ENCODE measurements around the gene MIP. TPM values are rescaled to one million over a fixed set of nuclear protein-coding genes. Genes with fewer than 3 reads are reported as not detected.
A peak's percentile ranks its signal among the peaks of the same experiment; 100 is the strongest.

The MIP gene
- total and polyA plus RNA-seq, 2 of the 13 experiments (the other 11 are each of a cell fraction or from before 2014, with no cell fraction given): not detected

DNA sequence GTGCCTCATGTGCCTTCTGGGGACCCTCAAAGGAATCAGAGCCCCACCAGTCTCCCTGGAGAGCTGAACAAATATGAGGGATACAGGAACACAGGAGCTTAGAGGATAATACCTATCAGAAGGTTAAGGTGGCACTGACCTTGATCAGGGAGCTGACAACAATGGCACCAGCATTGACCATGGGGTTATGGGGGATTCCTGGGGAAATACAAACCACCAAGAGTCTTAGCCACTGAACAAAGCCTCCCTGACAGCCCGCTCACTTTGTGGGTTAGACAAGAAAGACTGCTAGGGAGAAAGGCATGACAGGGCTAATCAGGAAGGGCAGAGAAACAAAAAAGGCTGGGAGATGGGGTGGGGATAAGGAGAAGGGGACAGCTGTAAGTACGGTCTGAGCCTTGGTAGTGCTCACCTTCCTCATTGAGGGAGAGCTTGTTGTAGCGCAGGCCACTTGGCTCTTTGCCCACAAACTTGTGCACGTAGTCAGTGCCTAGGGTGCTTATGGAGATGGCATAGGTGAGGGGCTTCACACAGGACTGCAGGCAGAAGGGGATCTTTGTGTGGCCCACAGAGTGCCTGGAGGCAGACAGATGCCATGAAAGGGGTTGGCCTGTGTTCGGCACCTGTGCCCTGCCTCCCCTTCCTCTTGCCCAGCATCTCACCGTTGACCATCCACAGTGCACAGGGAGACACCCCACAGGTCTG, 23.2 kb upstream of the MIP start:
- ATAC-seq (no peak), DNase-seq (ENCODE audit: low spot score) (no peak), FAIRE-seq (no peak)
- no TSS peak for BruUV-seq (replicated peaks)
- in situ Hi-C loops (cut with HindIII; ENCODE audit: extremely low pct_ligation_motif_present, low pct_unique_long_range_greater_than_20kb): no loop called here
- intact Hi-C loops (cut with micrococcal nuclease; ENCODE audit: unreplicated experiment): no loop called here
- H3K9me3 ChIP-seq (ENCODE audit: low read length): no peaks in the 10 kb centered on the region
- H2AFZ ChIP-seq (ENCODE audit: low read length): no peak overlapping the region
- no peak overlapping the region for H3K4me3 ChIP-seq (replicated peaks in 1 of 3; ENCODE audit: insufficient read depth in 1 of 3, low read depth in 2 of 3, low read length in 3 of 3)
- H3K27ac ChIP-seq (ENCODE audit: extremely low read length, insufficient read depth, low read length): peak overlapping the region; percentile 47
- H3K4me1 ChIP-seq (ENCODE audit: insufficient read depth, low read length): peaks cover 16% of the 10 kb centered on the region
- no peaks in the 10 kb centered on the region for H3K79me2 ChIP-seq (ENCODE audit: insufficient read depth, low read length)
- H4K20me1 ChIP-seq (ENCODE audit: insufficient read depth, low read length): no peaks in the 10 kb centered on the region
- 92% methylated on average over 5 of the region's 6 CpGs for WGBS (ENCODE audit: low lambda C conversion rate)
- no peaks in the 10 kb centered on the region for H3K27me3 ChIP-seq (ENCODE audit: control insufficient read depth in 1 of 2, insufficient read depth in 2 of 2, low read length in 2 of 2)
- ChIA-PET CTCF (ENCODE audit: low intra/inter-chr PET ratio, low total read pairs) (no interaction called here), POLR2A (interaction anchor here (1.3 kb wide), 1 partner anchor 10 kb away, joined by 6 read pairs; the partner anchor contains the start of gene GLS2)
- no peak overlapping the region for H3K4me2 ChIP-seq (ENCODE audit: low read depth, low read length)
- H3K36me3 ChIP-seq (replicated peaks in 1 of 2; ENCODE audit: control insufficient read depth in 1 of 2, insufficient read depth in 2 of 2, low read length in 2 of 2): peaks cover 2 to 5% of the 10 kb centered on the region in 2 experiments; a peak in 4 of 5 replicates
- H3K9ac ChIP-seq (ENCODE audit: insufficient read depth, low read depth, low read length): no peak overlapping the region
- no peak for TF ChIP-seq FOXC1 (CRISPR knock-in tag; IDR thresholded peaks at IDR 0.05; ENCODE audit: borderline replicate concordance)
- TF ChIP-seq POLR2A (IDR thresholded peaks at IDR 0.05; ENCODE audit: insufficient read depth in 1 of 2, low read depth in 2 of 2, low read length in 2 of 2): peak in 1 of 2 experiments; percentile 17; a peak in 1 of 4 replicates

GRCh38 chr12:56476972-56477432, 22.5 kb upstream of the MIP start:
- H2AFZ ChIP-seq (ENCODE audit: low read length): no peak overlapping the region
- H3K4me1 ChIP-seq (ENCODE audit: insufficient read depth, low read length): peaks cover 16% of the 10 kb centered on the region
- FAIRE-seq (peak; percentile 39), DNase-seq (ENCODE audit: low spot score) (peak; percentile 69), ATAC-seq (peak; percentile 94)
- H3K27me3 ChIP-seq (ENCODE audit: control insufficient read depth in 1 of 2, insufficient read depth in 2 of 2, low read length in 2 of 2): no peaks in the 10 kb centered on the region
- H3K9ac ChIP-seq (ENCODE audit: insufficient read depth, low read depth, low read length): no peak overlapping the region
- no TSS peak for BruUV-seq (replicated peaks)
- no peaks in the 10 kb centered on the region for H3K79me2 ChIP-seq (ENCODE audit: insufficient read depth, low read length)
- peak overlapping the region; percentile 47 for H3K27ac ChIP-seq (ENCODE audit: extremely low read length, insufficient read depth, low read length)
- intact Hi-C loops (cut with micrococcal nuclease; ENCODE audit: unreplicated experiment) (no loop called here), in situ Hi-C loops (cut with HindIII; ENCODE audit: extremely low pct_ligation_motif_present, low pct_unique_long_range_greater_than_20kb) (no loop called here)
- H3K36me3 ChIP-seq (replicated peaks in 1 of 2; ENCODE audit: control insufficient read depth in 1 of 2, insufficient read depth in 2 of 2, low read length in 2 of 2): peaks cover 2 to 5% of the 10 kb centered on the region in 2 experiments; a peak in 4 of 5 replicates
- H3K9me3 ChIP-seq (ENCODE audit: low read length): no peaks in the 10 kb centered on the region
- no peak overlapping the region for H3K4me2 ChIP-seq (ENCODE audit: low read depth, low read length)
- H3K4me3 ChIP-seq (replicated peaks in 1 of 3; ENCODE audit: insufficient read depth in 1 of 3, low read depth in 2 of 3, low read length in 3 of 3): no peak overlapping the region
- H4K20me1 ChIP-seq (ENCODE audit: insufficient read depth, low read length): no peaks in the 10 kb centered on the region
- ChIA-PET CTCF (ENCODE audit: low intra/inter-chr PET ratio, low total read pairs) (no interaction called here), POLR2A (interaction anchor here (0.8 to 1.3 kb wide), 2 partner anchors 11 to 14 kb away, joined by 3 to 6 read pairs; partner anchors contain the start of gene GLS2)
- no CpG with 5 or more reads among the region's 1 CpG for WGBS (ENCODE audit: low lambda C conversion rate)
- TF ChIP-seq ZNF431 (CRISPR knock-in tag; IDR thresholded peaks at IDR 0.05; ENCODE audit: borderline replicate concordance, low read depth) (no peak), ZNF33A (CRISPR knock-in tag; IDR thresholded peaks at IDR 0.05; ENCODE audit: borderline replicate concordance) (no peak), DR1 (CRISPR knock-in tag; IDR thresholded peaks at IDR 0.05) (no peak), ZNF780A (CRISPR knock-in tag; IDR thresholded peaks at IDR 0.05) (no peak), CBX1 (IDR thresholded peaks at IDR 0.05; ENCODE audit: low read depth) (no peak), MBD4 (IDR thresholded peaks at IDR 0.05; ENCODE audit: borderline replicate concordance, low read length) (no peak), ZNF563 (CRISPR knock-in tag; IDR thresholded peaks at IDR 0.05) (no peak), ZGPAT (CRISPR knock-in tag; IDR thresholded peaks at IDR 0.05) (no peak), HOXA9 (CRISPR knock-in tag; IDR thresholded peaks at IDR 0.05; ENCODE audit: borderline replicate concordance) (no peak), ZBTB3 (CRISPR knock-in tag; IDR thresholded peaks at IDR 0.05; ENCODE audit: borderline replicate concordance, low read depth) (no peak), ZNF350 (CRISPR knock-in tag; IDR thresholded peaks at IDR 0.05; ENCODE audit: borderline replicate concordance, low read depth) (no peak), SRSF9 (IDR thresholded peaks at IDR 0.05; ENCODE audit: borderline replicate concordance, insufficient read depth, low read depth, low read length, poor library complexity, severe bottlenecking) (no peak)

Measured in HepG2 (cell line).